ENCODE data around the gene LMF2.

DNA sequence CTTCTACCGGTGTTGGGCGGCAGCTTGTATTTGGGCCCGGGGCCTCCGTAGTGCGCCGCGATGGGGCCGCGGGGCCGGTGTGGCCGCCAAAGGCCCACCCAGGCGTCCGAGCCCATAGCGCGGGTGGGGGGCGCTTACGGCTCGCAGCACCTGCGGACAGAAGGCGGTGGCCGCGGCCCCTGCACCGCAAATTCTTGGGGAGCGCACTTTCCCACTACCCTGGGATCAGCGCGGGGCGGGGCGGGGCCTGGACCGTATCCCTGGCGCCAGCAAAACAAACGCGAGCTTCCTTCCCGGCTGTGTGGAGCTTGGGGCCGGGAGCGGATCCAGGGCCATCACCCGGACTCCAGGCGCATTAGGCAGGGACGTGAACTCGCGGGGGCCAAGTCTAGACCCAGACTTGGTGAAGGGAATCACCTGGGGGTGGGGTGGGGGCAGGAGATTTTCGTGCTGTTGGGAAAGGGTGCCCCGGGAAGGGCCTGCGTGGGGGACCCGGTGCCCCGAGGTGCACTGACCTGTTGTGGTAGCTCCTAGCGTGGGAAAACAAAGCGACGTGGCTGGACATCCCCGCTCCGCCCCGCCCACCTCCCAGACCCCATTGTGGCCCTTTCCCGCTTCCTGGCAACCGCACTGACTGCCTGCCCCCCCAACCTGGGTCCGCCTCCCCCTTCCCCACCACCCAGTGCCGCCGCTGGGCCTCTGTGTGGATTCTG is 24.6 kb upstream of the LMF2 start:
- TF ChIP-seq POLR2A (IDR thresholded peaks at IDR 0.05; ENCODE audit: low read depth, low read length) (no peak), RAD21 (IDR thresholded peaks at IDR 0.05; ENCODE audit: low read length) (no peak)
- TF ChIP-seq, protein P1, sequence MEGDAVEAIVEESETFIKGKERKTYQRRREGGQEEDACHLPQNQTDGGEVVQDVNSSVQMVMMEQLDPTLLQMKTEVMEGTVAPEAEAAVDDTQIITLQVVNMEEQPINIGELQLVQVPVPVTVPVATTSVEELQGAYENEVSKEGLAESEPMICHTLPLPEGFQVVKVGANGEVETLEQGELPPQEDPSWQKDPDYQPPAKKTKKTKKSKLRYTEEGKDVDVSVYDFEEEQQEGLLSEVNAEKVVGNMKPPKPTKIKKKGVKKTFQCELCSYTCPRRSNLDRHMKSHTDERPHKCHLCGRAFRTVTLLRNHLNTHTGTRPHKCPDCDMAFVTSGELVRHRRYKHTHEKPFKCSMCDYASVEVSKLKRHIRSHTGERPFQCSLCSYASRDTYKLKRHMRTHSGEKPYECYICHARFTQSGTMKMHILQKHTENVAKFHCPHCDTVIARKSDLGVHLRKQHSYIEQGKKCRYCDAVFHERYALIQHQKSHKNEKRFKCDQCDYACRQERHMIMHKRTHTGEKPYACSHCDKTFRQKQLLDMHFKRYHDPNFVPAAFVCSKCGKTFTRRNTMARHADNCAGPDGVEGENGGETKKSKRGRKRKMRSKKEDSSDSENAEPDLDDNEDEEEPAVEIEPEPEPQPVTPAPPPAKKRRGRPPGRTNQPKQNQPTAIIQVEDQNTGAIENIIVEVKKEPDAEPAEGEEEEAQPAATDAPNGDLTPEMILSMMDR (conservative IDR thresholded peaks at IDR 0.05; ENCODE audit: low read depth, low read length): no peak

Data from IMR-90 (cell line).